Measurements from ENCODE around the gene NEGR1.

Gene NEGR1

GRCh38 chr1:71589005-71589404 lies 693.3 kb downstream of the NEGR1 start:
- no peak for TF ChIP-seq POLR2A (IDR thresholded peaks at IDR 0.05; ENCODE audit: extremely low read depth, insufficient read length)
- no peak for TF ChIP-seq CTCF (IDR thresholded peaks at IDR 0.05; ENCODE audit: low read depth, low read length)
- no peak for TF ChIP-seq MYC (IDR thresholded peaks at IDR 0.05; ENCODE audit: low read depth, low read length)
- no peak for TF ChIP-seq MAX (IDR thresholded peaks at IDR 0.05; ENCODE audit: low read depth, low read length)
- DNase-seq (ENCODE audit: low read depth) = no peak
- no peak overlapping the region for H3K4me3 ChIP-seq (ENCODE audit: low read depth, low read length)

GRCh38 chr1:71587961-71588360 lies 694.4 kb downstream of the NEGR1 start:
- H3K4me3 ChIP-seq (ENCODE audit: low read depth, low read length) = no peak overlapping the region
- TF ChIP-seq MAX (IDR thresholded peaks at IDR 0.05; ENCODE audit: low read depth, low read length) (no peak), POLR2A (IDR thresholded peaks at IDR 0.05; ENCODE audit: extremely low read depth, insufficient read length) (no peak), MYC (IDR thresholded peaks at IDR 0.05; ENCODE audit: low read depth, low read length) (no peak), CTCF (IDR thresholded peaks at IDR 0.05; ENCODE audit: low read depth, low read length) (no peak)
- peak; percentile 40 for DNase-seq (ENCODE audit: low read depth)

GRCh38 chr1:71586030-71586429 lies 696.3 kb downstream of the NEGR1 start:
- no peak overlapping the region for H3K4me3 ChIP-seq (ENCODE audit: low read depth, low read length)
- TF ChIP-seq POLR2A (IDR thresholded peaks at IDR 0.05; ENCODE audit: extremely low read depth, insufficient read length) = no peak
- TF ChIP-seq CTCF (IDR thresholded peaks at IDR 0.05; ENCODE audit: low read depth, low read length) = no peak
- no peak for TF ChIP-seq MYC (IDR thresholded peaks at IDR 0.05; ENCODE audit: low read depth, low read length)
- no peak for TF ChIP-seq MAX (IDR thresholded peaks at IDR 0.05; ENCODE audit: low read depth, low read length)
- DNase-seq (ENCODE audit: low read depth) = no peak

GRCh38 chr1:71583756-71584155 lies 698.6 kb downstream of the NEGR1 start:
- H3K4me3 ChIP-seq (ENCODE audit: low read depth, low read length) = no peak overlapping the region
- no peak for TF ChIP-seq CTCF (IDR thresholded peaks at IDR 0.05; ENCODE audit: low read depth, low read length)
- TF ChIP-seq POLR2A (IDR thresholded peaks at IDR 0.05; ENCODE audit: extremely low read depth, insufficient read length) = no peak
- no peak for TF ChIP-seq MYC (IDR thresholded peaks at IDR 0.05; ENCODE audit: low read depth, low read length)
- TF ChIP-seq MAX (IDR thresholded peaks at IDR 0.05; ENCODE audit: low read depth, low read length) = no peak
- DNase-seq (ENCODE audit: low read depth) = peak; percentile 28

GRCh38 chr1:71582673-71583072 lies 699.7 kb downstream of the NEGR1 start:
- TF ChIP-seq POLR2A (IDR thresholded peaks at IDR 0.05; ENCODE audit: extremely low read depth, insufficient read length) (no peak), MAX (IDR thresholded peaks at IDR 0.05; ENCODE audit: low read depth, low read length) (no peak), MYC (IDR thresholded peaks at IDR 0.05; ENCODE audit: low read depth, low read length) (no peak), CTCF (IDR thresholded peaks at IDR 0.05; ENCODE audit: low read depth, low read length) (no peak)
- H3K4me3 ChIP-seq (ENCODE audit: low read depth, low read length) = no peak overlapping the region
- no peak for DNase-seq (ENCODE audit: low read depth)

Measured in NB4 (cell line).